ENCODE data around the gene SDHC.

DNA sequence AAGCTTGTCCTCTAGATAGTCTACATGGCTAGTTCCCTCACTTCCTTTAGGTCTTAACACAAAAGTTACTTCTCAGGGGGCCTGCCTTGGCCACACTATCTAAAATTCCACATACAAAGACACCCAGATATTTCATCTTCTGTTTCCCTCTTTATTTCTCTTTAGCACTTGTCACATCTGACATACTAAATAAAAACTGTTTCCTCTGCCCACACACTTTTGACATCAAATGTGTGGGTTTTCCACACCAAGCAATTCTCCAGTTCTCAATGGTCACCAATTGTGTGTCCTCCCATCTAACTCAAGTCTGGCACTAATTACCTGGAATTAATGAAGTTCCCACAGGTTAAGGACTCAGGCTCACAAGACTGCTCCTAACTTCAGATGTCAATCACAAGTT, 79.0 kb downstream of the SDHC start:
- TF ChIP-seq POLR2A (IDR thresholded peaks at IDR 0.05), result no peak
- TF ChIP-seq, protein P1, sequence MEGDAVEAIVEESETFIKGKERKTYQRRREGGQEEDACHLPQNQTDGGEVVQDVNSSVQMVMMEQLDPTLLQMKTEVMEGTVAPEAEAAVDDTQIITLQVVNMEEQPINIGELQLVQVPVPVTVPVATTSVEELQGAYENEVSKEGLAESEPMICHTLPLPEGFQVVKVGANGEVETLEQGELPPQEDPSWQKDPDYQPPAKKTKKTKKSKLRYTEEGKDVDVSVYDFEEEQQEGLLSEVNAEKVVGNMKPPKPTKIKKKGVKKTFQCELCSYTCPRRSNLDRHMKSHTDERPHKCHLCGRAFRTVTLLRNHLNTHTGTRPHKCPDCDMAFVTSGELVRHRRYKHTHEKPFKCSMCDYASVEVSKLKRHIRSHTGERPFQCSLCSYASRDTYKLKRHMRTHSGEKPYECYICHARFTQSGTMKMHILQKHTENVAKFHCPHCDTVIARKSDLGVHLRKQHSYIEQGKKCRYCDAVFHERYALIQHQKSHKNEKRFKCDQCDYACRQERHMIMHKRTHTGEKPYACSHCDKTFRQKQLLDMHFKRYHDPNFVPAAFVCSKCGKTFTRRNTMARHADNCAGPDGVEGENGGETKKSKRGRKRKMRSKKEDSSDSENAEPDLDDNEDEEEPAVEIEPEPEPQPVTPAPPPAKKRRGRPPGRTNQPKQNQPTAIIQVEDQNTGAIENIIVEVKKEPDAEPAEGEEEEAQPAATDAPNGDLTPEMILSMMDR (IDR thresholded peaks at IDR 0.05), result no peak

All from tibial nerve (tissue), 3 donors.